SJSA1 (cell line): ENCODE results near the gene ARID3B. TPM values are rescaled to one million over a fixed set of nuclear protein-coding genes. Genes with fewer than 3 reads are reported as not detected.

Source experiments
- DNase-seq, 2 experiments: peaks; one replicate each; pipeline ENCODE4 v3.0.0-alpha.2; 2015 to 2020; ENCODE audit warnings: low spot score in 2 of 2, low read depth in 1 of 2
- H3K27ac ChIP-seq: fragments of 250-450 bp; sonication (Bioruptor Pico); 2 replicates; pipeline ENCODE4 v1.5.1; 2020; ENCODE audit warnings: mild to moderate bottlenecking, moderate library complexity
- H3K27me3 ChIP-seq: fragments of 250-450 bp; sonication (Bioruptor Pico); replicated peaks from 2 replicates; pipeline ENCODE4 v1.5.1; 2020; ENCODE audit warnings: mild to moderate bottlenecking, moderate library complexity
- H3K36me3 ChIP-seq: fragments of 250-450 bp; sonication (Bioruptor Pico); 2 replicates; pipeline ENCODE4 v1.5.1; 2020; ENCODE audit warnings: mild to moderate bottlenecking
- H3K4me1 ChIP-seq: fragments of 250-450 bp; sonication (Bioruptor Pico); replicated peaks from 2 replicates; pipeline ENCODE4 v1.6.1; 2021; ENCODE audit warnings: mild to moderate bottlenecking
- H3K4me3 ChIP-seq: fragments of 250-450 bp; sonication (Bioruptor Pico); 2 replicates; pipeline ENCODE4 v1.5.1; 2020; ENCODE audit warnings: mild to moderate bottlenecking
- H3K9me3 ChIP-seq: fragments of 250-450 bp; sonication (Bioruptor Pico); replicated peaks from 2 replicates; pipeline ENCODE4 v1.5.1; 2020; ENCODE audit warnings: mild to moderate bottlenecking
- total RNA-seq: library from RNA; depleted of rRNA; stranded (reverse); fragments of >200 nt; shearing (Covaris generic); gene quantifications from 2 replicates; pipeline ENCODE4 v1.2.3, GENCODE V29; 2014

The ARID3B gene
- total RNA-seq, 1 experiment from 2014 or later, result 1.4 TPM

DNA sequence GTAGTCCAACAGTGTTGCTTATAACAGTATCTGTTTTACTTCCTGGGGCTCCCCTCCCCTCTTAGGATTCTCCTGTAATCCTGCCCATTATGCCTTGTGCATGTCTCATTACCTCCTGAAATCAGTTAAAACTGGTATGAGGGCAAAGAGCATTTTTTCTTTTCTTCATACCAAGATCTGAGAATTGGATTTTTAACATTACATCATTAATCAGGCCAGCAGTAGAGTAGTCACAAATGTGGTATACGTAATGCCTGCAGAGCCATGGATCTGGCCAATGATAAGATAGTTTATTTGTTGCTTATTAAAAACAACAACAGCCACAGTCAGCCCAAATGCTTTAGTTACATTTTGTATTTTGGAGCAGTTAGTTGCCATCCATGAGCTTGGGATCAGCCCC lies 23.2 kb downstream of the ARID3B start:
- Histone ChIP-seq H3K27me3 (no peaks in the 10 kb centered on the region), H3K4me1 (no peaks in the 10 kb centered on the region), H3K36me3 (no peaks in the 10 kb centered on the region), H3K9me3 (no peaks in the 10 kb centered on the region), H3K27ac (no peak overlapping the region), H3K4me3 (no peak overlapping the region)
- DNase-seq, result no peak

DNA sequence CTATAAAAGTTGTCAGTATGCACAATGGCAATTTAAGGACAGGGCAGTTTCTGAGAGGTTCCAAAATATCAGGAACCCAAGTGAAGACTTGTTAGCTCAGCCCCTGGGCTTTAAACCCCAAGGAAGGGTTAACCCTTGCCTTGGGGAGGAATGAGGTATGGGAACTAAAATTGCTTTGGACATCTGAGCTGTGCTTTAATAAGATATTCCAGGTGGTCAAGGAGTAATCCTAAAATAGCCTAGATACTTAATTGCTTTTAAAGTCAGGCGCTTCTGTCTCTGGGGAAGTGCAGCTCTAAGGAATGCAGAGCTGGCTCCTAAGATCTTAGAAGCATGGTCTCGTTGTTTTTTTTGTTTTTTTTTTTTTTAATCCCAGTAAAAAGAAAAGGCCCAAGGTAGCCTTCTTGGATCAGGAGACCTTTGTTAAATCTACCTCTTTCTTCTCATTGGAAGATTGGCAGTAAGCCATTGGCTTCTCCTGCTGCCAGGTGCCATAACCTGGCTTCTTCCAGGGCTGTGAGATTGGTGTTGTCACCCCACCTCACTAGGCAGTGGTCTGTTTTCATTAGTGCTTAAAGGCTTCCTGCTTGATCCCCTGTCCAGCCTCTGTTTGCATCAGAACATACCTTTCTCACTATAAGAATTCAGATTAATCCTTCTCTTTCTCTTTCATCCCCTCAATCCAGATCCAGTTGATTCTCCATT lies 24.5 kb downstream of the ARID3B start:
- H3K27me3 ChIP-seq, result no peaks in the 10 kb centered on the region
- H3K27ac ChIP-seq, result no peak overlapping the region
- H3K4me1 ChIP-seq, result no peaks in the 10 kb centered on the region
- H3K4me3 ChIP-seq, result no peak overlapping the region
- no peaks in the 10 kb centered on the region for H3K36me3 ChIP-seq
- DNase-seq, result no peak
- H3K9me3 ChIP-seq, result no peaks in the 10 kb centered on the region

DNA sequence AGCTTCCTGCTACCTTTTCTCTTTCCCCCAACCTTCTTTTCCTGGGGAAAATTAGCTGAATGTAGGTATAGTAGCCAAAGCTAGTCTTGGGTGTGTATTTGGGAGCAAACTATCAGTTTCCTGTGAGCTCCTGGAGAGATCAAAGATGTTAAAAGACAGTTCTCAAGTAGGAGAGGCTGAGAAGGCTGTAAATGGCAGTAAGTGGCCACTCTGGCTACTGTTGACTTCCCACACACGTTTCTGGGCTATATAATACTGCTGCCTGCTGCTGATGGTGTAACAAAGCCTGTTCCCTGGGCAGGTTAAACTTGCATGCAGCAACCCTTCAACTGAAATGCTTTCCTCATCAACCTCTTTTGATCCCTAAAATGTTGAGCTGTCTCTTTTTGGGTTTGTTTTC lies 27.6 kb downstream of the ARID3B start:
- H3K4me1 ChIP-seq, result no peaks in the 10 kb centered on the region; the same call in 1 of the 2 replicates
- no peak overlapping the region for H3K4me3 ChIP-seq
- H3K27me3 ChIP-seq, result no peaks in the 10 kb centered on the region
- H3K36me3 ChIP-seq, result no peaks in the 10 kb centered on the region; the same call in 1 of the 2 replicates
- H3K9me3 ChIP-seq, result no peaks in the 10 kb centered on the region
- no peak for DNase-seq
- H3K27ac ChIP-seq, result no peak overlapping the region

DNA sequence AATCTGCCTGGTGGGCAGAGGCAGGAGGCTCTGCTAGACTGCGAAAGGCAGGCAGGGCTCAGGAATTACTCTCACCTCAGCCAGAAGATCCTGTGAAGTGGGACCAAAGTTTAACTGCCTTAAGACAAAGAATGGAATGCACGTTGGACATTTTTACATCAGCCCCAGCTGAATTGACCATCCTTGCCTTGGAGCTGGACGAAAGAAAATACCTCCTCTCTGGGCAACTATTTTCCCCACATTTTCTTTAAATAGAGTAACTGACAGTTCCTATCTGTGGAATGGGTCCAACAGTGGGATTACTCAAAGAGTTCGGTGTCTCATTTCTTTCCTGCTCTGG lies 28.7 kb downstream of the ARID3B start:
- DNase-seq, result no peak
- no peak overlapping the region for H3K27ac ChIP-seq
- no peaks in the 10 kb centered on the region for H3K9me3 ChIP-seq
- no peaks in the 10 kb centered on the region for H3K27me3 ChIP-seq
- H3K4me1 ChIP-seq, result peaks cover 8% of the 10 kb centered on the region
- no peak overlapping the region for H3K4me3 ChIP-seq
- no peaks in the 10 kb centered on the region; the same call in 1 of the 2 replicates for H3K36me3 ChIP-seq

DNA sequence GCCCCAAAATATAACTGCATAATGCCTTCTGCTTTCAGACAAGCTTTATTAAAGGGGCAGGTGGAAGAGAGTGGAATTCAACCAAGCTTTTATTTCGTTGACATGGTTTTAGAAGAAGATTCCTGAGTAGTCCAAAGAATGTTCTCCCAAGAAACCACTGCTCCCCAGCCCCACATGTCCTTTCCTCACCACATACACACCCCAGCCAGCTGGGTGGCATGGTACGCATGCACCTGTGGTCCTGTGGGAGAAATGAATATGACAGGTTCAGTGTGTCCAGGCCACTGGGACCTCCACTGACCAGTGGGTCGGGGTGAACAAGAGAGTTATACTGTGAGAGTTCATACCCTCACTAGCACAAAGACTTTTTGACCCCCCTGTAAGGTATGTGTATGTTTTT lies 30.2 kb downstream of the ARID3B start:
- peaks cover 3% of the 10 kb centered on the region; the same call in 1 of the 2 replicates for H3K36me3 ChIP-seq
- no peak overlapping the region for H3K27ac ChIP-seq
- H3K4me3 ChIP-seq, result no peak overlapping the region
- peaks cover 8% of the 10 kb centered on the region for H3K4me1 ChIP-seq
- no peak for DNase-seq
- no peaks in the 10 kb centered on the region for H3K27me3 ChIP-seq
- H3K9me3 ChIP-seq, result no peaks in the 10 kb centered on the region

DNA sequence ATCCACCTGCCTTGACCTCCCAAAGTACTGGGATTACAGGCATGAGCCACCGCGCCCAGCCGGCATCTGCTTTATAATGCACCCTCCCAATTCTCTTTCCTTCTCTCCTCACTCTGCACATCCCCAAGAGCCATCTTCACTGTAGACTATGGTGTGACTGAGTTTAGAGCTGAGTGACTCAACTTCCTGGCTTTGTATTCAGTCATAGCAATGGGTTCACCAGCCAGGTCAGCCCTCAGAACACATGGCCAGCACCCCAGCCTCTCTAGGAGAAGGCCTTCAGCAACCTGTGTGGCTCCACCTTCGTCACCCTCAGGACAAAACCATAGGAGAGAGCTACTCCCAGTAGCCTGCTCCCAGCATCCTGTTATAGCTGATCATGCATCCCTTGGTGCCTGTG lies 33.0 kb downstream of the ARID3B start:
- Histone ChIP-seq H3K4me3 (no peak overlapping the region), H3K27me3 (no peaks in the 10 kb centered on the region), H3K36me3 (peaks cover 3% of the 10 kb centered on the region; the same call in 1 of the 2 replicates), H3K27ac (no peak overlapping the region), H3K9me3 (no peaks in the 10 kb centered on the region), H3K4me1 (peaks cover 8% of the 10 kb centered on the region)
- no peak for DNase-seq

DNA sequence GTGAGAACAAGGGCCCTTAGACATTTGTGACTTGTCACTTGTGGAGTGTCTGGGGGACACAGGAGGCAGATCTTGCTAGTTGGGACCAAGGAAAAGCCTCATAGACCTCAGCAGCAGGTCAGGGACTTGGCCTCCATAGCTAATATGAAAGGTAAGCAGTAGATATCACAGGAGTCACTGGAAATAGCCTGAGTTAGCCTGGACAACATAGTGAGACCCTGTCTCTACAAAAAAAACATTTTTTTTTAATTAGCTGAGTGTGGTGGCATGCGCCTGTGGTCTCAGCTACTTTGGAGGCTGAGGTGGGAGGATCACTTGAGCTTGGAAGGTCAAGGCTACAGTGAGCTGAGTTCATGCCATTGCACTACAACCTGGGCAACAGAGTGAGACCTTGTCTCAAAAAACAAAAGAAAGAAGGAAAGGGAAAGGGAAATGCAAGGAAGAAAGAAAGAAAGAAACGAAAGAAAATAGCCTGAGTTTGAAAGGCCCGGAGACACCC lies 37.5 kb downstream of the ARID3B start:
- no peaks in the 10 kb centered on the region for H3K9me3 ChIP-seq
- H3K4me1 ChIP-seq, result peaks cover 8% of the 10 kb centered on the region
- no peaks in the 10 kb centered on the region for H3K27me3 ChIP-seq
- H3K36me3 ChIP-seq, result peaks cover 3% of the 10 kb centered on the region; the same call in 1 of the 2 replicates
- no peak for DNase-seq
- no peak overlapping the region for H3K27ac ChIP-seq
- H3K4me3 ChIP-seq, result no peak overlapping the region

DNA sequence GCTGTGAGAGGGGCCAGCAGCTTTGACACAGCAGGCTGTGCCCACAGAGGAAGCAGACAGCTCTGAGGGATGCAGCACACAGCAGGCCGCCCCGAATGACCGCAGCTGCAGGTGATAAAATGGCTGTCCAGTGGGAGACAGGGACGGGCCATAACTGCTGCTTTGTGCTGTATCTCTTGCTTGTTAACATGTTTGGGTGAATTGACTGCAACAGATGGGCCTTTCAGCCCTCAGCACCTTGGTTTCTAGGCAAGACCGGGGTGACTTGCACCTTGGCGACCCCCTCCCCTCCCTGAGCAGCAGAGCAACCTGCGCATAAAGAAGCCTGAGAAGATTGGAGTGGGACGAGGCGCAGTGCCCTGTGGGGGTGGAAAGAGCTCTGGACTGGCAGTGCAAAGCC lies 38.0 kb downstream of the ARID3B start:
- 0 out of 2 replicates have a peak, but pooled peaks cover 3% of the 10 kb centered on the region for H3K36me3 ChIP-seq

DNA sequence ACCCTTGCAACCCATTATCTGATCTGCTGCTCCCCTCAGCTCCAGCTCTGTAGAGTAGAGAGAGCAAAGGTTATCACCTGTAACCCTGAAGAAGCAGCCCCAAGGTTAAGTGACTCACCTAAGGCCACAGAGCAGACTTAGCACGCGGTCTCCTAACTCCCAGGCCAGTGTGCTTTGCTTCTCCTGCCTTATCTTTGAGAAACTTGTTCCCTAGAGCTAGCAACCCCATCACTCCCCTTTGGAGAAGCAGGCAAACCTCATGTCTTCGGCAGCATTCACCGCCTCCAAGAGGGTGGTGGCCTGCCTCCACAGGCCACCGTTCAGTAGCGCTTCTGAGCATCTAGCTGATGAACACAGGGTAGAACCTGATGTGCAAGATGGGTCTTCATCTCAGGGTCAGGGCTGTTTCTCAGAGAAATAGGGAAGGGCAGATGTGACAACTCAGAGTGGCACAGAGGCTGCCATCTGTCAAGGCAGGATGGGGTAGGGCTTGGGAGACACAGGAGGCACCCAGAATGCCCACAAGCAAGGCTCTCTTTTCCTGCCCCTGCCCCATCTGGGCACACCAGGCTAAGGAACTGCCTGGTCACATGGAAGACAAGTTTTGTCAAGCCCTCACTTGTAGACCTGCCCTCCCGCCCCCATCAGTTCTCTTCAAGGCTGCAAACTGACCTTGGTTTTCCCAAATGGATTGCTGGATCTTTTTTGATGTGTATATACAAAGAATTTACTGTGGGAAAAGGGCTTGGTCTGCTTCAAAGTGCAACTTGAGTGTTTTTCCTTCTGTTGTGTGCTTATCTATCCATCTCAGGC lies 39.7 kb downstream of the ARID3B start:
- H3K4me1 ChIP-seq, result no peaks in the 10 kb centered on the region

More for the DNA sequence above, 38.0 kb downstream of the ARID3B start:
- Histone ChIP-seq H3K27me3 (no peaks in the 10 kb centered on the region), H3K4me1 (peaks cover 4% of the 10 kb centered on the region), H3K4me3 (no peak overlapping the region), H3K9me3 (no peaks in the 10 kb centered on the region), H3K27ac (no peak overlapping the region)
- no peak for DNase-seq

DNA sequence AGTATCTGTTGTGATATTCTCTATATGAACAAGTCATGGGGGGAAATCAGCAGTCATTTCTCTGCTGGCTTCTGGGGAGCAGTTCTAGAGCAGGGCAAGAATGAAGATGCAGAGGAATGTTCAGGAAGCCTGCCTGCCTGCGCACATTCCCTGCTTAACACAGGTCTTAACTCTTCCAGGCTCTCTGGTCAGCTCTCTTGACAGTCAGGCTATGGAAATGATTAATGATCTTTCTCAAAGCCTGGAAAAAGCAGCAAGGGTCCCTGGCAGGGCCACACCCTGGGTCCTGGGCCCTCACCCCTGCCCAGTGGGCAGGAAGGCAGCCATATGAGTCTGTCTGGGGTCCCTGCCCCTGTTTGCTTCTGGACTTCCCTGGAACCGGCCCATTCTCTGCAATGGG lies 43.2 kb downstream of the ARID3B start:
- Histone ChIP-seq H3K4me1 (no peaks in the 10 kb centered on the region; the same call in 1 of the 2 replicates), H3K36me3 (no peaks in the 10 kb centered on the region), H3K4me3 (no peak overlapping the region), H3K9me3 (no peaks in the 10 kb centered on the region), H3K27ac (no peak overlapping the region), H3K27me3 (no peaks in the 10 kb centered on the region)
- DNase-seq, result no peak

More for the DNA sequence above, 39.7 kb downstream of the ARID3B start:
- Histone ChIP-seq H3K27ac (no peak overlapping the region), H3K9me3 (no peaks in the 10 kb centered on the region), H3K4me3 (no peak overlapping the region), H3K27me3 (no peaks in the 10 kb centered on the region), H3K36me3 (0 out of 2 replicates have a peak, but pooled peaks cover under 1% of the 10 kb centered on the region)
- DNase-seq, result no peak

DNA sequence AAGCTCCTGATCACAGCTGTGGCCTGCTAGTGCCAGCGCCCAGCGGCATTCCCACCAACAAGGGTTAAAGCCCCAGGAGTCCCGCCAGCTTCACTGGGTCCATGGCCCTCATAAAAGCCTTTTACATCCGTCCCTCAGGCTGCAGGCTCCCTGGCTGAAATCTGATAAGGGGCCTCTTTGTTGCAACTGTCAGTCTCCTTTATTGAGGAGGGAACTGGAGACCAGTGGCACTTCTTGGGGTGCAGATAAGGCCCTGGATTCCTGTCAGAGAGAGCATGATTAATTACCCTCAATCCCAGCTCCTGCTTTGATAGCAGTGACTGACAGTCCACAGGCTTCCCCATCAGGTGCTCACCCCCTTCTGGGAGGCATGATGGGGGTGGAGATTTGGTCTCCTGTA lies 43.8 kb downstream of the ARID3B start:
- Histone ChIP-seq H3K27ac (no peak overlapping the region), H3K27me3 (no peaks in the 10 kb centered on the region), H3K4me1 (no peaks in the 10 kb centered on the region; the same call in 1 of the 2 replicates), H3K4me3 (no peak overlapping the region), H3K9me3 (no peaks in the 10 kb centered on the region), H3K36me3 (peaks cover under 1% of the 10 kb centered on the region; the same call in 1 of the 2 replicates)
- no peak for DNase-seq

DNA sequence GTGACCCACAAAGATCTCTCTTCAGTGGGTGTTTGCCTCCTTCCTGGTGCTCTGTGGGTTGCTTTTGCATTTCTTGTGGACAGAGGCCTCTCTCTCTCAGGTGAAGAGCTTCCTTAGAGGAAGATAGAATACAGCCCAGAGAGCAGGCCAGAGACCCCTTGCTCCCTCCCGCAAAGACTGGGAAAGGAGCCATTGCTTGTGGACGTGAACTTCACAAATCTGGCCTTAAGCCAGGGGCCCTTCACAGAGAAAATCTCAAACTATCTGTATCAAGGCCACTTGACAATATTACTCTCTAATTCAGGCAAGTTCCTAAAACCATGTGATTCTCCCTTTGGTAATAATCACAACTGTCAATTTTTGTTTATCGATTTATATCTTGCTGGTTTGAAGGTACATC lies 44.2 kb downstream of the ARID3B start:
- DNase-seq, result no peak
- no peaks in the 10 kb centered on the region for H3K27me3 ChIP-seq
- H3K4me1 ChIP-seq, result no peaks in the 10 kb centered on the region; the same call in 1 of the 2 replicates

DNA sequence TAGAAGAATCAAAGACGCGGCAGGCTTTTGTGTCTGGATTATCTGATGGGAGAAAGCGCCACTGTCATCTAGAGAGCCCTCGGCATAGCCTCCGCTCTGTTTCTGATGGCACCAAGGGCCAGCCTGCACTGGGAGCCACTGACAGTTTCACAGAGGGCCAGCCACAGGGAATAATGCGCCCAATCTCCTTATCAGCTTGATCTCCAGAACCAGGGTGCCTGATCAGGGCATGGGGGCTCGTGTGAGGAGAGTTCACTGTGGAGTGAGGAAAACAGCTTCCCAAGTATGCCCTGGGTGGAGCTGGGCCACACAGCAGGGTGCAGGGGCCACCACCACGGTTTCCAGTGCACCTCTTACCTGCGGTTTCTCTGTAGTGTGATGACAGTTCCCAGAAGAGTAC lies 44.8 kb downstream of the ARID3B start:
- H3K27ac ChIP-seq, result no peak overlapping the region
- DNase-seq, result no peak
- H3K4me3 ChIP-seq, result no peak overlapping the region
- H3K9me3 ChIP-seq, result no peaks in the 10 kb centered on the region
- H3K27me3 ChIP-seq, result no peaks in the 10 kb centered on the region
- peaks cover 9% of the 10 kb centered on the region; the same call in 1 of the 2 replicates for H3K36me3 ChIP-seq
- no peaks in the 10 kb centered on the region; the same call in 1 of the 2 replicates for H3K4me1 ChIP-seq

More for the DNA sequence above, 44.2 kb downstream of the ARID3B start:
- no peak overlapping the region for H3K27ac ChIP-seq
- peaks cover 5% of the 10 kb centered on the region; the same call in 1 of the 2 replicates for H3K36me3 ChIP-seq
- no peaks in the 10 kb centered on the region for H3K9me3 ChIP-seq
- no peak overlapping the region for H3K4me3 ChIP-seq

DNA sequence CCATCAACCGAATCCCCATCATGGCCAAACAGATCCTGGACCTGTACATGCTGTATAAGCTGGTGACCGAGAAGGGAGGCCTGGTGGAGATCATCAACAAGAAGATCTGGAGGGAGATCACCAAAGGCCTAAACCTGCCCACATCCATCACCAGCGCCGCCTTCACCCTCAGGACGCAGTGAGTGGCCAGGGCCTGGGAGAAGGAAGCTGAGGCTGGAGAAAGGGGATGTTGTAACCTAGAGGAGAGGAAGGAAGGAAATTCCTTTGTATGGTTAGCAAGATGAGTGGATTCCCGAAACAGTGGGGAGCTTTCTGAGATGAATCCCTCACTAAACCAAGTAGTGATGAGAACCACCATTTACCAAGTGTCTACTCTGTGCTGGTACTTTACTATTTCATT lies 48.8 kb downstream of the ARID3B start:
- Histone ChIP-seq H3K9me3 (no peaks in the 10 kb centered on the region), H3K27me3 (no peaks in the 10 kb centered on the region), H3K4me1 (no peaks in the 10 kb centered on the region; the same call in 1 of the 2 replicates), H3K4me3 (no peak overlapping the region), H3K36me3 (peaks cover 13% of the 10 kb centered on the region; the same call in 1 of the 2 replicates), H3K27ac (no peak overlapping the region)
- no peak for DNase-seq
